Neural cell (in vitro differentiated cells): Measurements from ENCODE around the gene TXNL4A.

Source experiments
- CTCF ChIP-seq: fragments of 450-650 bp; IDR thresholded peaks from 2 replicates; pipeline ENCODE4 v1.5.1; 2014; ENCODE audit warnings: antibody characterized with exemption, mild to moderate bottlenecking, moderate library complexity; ENCODE audit not compliant: poor library complexity, severe bottlenecking
- EP300 ChIP-seq: fragments of 450-650 bp; conservative IDR thresholded peaks from 2 replicates; pipeline ENCODE4 v1.6.1; 2014; ENCODE audit warnings: antibody characterized with exemption, mild to moderate bottlenecking, moderate library complexity; ENCODE audit not compliant: poor library complexity, severe bottlenecking
- POLR2AphosphoS5 ChIP-seq: IDR thresholded peaks from 2 replicates; pipeline ENCODE4 v1.6.1; 2012
- RAD21 ChIP-seq: fragments of 450-650 bp; conservative IDR thresholded peaks from 2 replicates; pipeline ENCODE4 v1.6.1; 2014; ENCODE audit warnings: antibody characterized with exemption, mild to moderate bottlenecking, moderate library complexity
- REST ChIP-seq: IDR thresholded peaks from 2 replicates; pipeline ENCODE4 v1.6.1; 2012; ENCODE audit warnings: borderline replicate concordance

- no peak for TF ChIP-seq EP300
- TF ChIP-seq POLR2AphosphoS5 = no peak
- TF ChIP-seq CTCF = no peak
- no peak for TF ChIP-seq RAD21
- no peak for TF ChIP-seq REST
These were observed 44.1 kb downstream of the TXNL4A start for GRCh38 chr18:79944126-79944731.
